Right lung (tissue), 5 donors: Measurements from ENCODE around the gene OTOGL. TPM values are rescaled to one million over a fixed set of nuclear protein-coding genes. Genes with fewer than 3 reads are reported as not detected.
"Not testable (repeated sequence)": the region's sequence is repeated elsewhere in the genome, so short reads cannot be mapped to it uniquely, and the experiment has no call there.

ENCODE experiments used
- DNase-seq, 2 donors: peaks; one replicate each; pipeline ENCODE4 v3.0.0-alpha.2; 2013
- polyA plus RNA-seq, 5 donors: library from polyadenylated mRNA; unstranded; fragments of 120-200 nt; gene quantifications; one replicate each; pipeline versions ENCODE4 v1.2.1 to v1.2.3, GENCODE V29; 2013; ENCODE audit warnings: inconsistent platforms in 1 of 5, low replicate concordance in 1 of 5; ENCODE audit not compliant: insufficient read length in 5 of 5, insufficient read depth in 1 of 5

Gene OTOGL
- polyA plus RNA-seq, 5 donors, result 0.37 to 0.62 (median 0.46) TPM

DNA sequence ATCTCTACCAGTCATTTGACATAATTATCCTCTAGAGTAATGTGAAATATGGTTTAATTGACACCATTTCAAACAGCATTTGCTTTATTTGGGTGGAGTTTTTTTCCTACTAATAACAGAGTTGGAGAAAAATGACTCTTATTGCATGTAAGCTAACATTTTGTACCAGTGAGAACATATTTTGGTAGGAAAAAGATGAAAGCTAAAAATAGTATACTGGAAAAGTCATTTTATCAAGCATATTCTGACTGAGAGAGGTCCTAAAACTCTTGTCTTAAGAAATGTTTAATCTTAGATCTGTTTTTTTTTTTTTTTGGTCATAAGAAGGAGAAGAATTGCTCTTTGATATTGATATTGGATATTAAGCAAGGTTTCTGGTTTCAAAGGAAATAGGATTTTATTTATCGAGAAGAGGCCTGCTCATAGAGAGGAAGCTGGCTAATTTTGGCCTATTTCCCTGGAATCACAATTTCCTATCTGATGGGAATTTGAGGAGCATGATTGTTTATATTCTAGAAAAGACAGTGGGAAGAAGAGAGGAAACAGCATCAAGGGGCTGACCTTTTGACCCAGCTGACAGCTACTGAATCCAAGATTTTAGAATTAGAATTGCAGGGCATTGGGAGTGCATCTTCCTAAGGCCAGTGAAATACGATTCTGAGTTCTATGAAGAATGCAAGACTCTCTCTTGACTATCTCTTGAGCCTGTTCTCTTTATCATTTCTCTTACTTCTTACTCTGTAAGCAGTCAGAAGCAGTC, 19.4 kb downstream of the OTOGL start:
- no peak for DNase-seq

DNA sequence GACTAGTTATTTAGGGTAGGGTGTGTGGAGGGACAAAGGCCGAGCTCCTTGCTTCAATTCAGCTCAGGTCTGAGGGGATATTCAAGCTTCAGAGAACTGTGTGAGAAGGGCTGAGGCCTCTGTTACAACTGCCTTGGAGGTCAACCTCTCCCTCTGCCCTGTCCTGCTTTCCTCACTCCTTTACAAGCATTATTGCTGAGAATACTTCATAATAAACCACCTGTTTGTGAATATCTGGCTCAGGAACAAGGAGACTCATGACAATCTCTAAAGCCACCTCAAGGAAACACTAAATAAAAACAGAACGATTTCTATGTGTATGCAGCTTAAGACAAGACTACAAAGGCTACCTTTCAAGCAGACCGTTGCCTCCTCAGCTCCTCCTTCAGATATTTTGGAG, 21.7 kb downstream of the OTOGL start:
- DNase-seq, result no peak

DNA sequence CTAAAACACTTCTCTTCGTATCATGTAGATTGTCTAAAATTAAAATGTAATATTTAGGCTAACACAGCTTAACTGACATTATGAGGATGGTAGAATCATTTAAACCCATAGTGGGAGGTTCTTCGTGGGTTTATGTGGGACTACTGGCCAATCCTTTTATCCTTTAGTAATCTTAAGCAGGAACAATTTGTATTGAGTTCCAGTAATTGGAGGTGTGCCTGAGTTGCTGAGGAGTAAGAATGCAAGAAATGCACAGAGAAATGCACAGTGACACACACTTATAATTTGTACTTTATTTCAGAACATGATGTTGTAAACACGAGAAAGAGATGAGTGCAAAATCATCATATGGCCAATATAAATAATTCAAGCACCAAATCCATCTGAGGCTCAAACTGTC, 22.3 kb downstream of the OTOGL start:
- DNase-seq, result no peak

DNA sequence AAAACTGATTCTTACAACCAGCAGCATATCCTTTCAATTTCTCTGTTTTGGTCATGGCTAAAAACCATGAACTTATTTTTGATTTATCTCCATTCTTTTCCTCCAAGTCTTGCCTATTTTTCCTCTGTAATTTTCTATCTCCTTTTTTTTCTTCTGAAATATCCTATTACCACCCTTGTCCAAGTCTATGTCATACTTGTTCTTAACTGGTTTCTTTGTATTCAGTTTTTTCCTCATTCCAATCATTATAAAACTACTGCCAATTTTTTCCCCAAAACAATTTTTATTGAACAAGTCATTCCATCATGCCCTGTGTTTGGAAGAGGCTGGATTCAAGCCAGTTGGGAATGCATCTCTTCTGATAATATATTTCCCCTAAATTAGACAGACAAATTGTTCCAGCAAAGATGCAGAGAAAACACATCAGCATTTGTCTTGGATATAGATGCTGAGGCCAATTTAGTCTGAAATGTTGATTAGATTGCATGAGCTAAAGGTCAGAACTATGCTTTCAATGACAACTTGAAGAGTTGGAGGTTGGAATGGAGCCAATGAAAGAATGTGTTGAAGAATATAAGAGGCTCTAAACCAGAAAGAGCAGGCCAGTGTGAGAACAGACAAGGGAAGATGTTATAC, 30.7 kb downstream of the OTOGL start:
- peak in 1 of 2 donors; percentile 13 for DNase-seq

DNA sequence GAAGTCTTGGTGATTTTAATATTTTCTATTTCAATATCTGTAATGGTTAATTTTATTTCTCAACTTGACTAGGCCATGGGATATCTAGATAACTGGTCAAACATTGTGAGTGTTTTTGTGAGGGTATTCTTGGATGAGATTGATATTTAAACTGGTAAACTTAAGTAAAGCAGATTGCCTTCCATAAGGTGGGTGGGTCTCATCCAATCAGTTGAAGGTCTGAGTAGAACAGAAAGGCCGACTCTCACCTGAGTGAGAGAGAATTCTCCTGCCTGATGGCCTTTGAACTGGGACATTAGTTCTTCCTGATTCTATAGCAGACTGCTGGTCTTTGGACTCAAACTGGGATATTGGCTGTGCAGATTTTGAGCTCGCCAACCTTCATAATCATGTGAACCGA, 36.3 kb downstream of the OTOGL start:
- no peak for DNase-seq

DNA sequence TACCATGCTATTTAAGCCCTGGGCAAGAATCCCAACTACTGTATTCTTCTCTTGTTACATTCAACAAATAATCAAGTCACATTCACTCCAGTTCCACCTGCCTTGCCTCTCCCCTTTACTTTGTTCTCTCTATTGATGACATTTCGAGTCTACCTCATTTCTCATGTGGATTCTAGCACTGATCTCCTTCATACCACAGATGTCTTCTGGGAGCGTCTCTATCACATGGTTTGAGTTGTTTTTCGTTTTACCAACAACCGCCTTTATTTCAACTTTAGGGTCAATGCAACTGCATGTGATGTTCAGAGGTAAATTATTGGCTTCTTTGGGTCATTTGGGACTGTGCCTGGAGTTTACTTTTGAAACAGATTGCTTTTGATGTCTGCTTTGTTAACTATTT, 40.7 kb downstream of the OTOGL start:
- DNase-seq, result no peak

DNA sequence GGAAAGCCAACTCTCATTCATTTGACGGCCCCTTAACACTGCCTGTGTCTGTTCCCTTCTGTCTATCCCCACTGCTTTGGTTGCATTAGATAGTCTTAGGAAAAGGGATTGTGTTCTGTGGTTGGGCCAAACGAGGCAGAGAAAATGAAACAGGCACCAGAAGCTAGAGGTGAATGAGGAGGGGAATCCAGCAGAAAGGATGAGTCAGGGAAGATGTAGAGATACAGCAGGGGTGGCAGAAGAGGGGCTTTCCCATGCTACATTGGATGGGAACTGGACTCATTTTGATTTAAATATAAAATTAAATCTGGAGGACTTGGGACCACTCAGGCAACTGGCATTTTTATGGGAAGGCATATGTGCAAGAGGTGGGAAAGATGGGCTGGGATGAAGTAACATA, 43.3 kb downstream of the OTOGL start:
- DNase-seq, result no peak

DNA sequence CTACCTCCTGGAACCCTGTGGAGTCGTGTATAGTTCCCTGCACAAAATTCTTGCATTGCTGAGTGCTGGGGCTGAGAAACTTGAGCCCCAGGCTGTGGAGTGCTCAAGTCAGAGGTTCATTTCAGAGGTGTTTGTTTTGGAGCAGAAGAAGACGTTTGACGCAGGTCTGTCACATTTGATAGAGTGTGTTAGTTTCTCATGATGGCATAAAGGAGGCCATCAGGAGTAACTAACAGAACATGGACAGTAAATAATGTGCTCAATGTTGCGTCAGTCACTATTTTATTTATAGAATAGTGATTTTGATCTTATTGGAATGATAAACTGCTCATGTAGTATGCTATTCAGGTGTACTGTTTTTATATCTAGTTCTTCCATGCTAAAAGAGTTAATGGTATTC, 44.2 kb downstream of the OTOGL start:
- no peak for DNase-seq

DNA sequence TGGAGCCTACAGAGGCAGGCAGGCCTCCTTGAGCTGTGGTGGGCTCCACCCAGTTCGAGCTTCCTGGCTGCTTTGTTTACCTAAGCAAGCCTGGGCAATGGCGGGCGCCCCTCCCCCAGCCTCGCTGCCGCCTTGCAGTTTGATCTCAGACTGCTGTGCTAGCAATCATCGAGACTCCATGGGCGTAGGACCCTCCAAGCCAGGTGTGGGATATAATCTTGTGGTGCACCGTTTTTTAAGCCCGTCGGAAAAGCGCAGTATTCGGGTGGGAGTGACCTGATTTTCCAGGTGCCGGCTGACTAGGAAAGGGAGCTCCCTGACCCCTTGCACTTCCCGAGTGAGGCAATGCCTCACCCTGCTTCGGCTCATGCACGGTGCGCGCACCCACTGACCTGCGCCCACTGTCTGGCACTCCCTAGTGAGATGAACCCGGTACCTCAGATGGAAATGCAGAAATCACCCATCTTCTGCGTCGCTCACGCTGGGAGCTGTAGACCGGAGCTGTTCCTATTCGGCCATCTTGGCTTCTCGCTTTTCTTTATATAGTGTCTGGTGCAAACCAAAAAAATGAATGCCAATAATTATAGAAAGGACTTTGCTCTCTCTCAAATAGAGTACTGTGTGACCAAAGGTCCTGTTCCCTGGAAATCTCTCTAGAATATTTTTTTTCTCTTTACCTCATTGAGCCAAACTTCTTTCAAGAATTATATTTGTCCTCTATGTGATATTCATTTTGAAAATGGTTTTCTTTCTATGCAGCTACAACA, 50.4 kb downstream of the OTOGL start:
- not testable (repeated sequence) for DNase-seq

DNA sequence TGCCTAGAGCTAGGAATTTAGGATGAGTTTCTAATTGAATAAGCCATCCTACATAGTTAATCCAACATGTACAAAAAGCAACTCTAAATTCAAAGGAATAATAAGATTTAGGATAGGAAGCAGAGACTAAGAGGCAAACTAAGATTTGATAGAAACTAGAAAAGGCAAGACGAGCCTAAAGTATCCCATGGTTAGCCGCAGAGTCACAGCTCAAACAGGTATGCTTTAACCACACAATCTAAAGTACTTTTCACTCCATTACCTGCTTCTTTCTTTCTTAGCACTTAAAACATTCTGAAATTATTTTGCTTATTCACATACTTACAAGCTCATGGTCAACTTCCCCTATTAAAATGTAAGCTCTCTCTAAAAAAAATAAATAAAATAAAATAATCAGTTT, 51.8 kb downstream of the OTOGL start:
- DNase-seq, result no peak

DNA sequence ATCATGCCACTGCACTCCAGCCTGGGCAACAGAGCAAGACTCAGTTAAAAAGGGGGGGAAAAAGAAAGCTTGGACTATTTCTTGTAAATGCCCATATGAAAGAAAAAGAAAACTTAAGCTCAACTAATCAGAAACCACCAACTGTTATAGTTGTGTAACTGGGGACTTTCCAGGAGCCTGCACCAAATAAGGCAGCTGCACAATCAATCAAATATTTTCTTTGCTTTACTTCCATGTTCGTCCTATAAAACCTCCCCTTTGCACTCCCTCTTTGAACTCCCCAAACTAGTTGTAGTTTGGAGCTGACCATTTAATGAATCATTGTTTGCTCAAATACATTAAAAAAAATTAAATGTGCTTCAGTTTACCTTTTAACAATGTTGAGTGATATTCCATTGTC, 54.9 kb downstream of the OTOGL start:
- no peak for DNase-seq

DNA sequence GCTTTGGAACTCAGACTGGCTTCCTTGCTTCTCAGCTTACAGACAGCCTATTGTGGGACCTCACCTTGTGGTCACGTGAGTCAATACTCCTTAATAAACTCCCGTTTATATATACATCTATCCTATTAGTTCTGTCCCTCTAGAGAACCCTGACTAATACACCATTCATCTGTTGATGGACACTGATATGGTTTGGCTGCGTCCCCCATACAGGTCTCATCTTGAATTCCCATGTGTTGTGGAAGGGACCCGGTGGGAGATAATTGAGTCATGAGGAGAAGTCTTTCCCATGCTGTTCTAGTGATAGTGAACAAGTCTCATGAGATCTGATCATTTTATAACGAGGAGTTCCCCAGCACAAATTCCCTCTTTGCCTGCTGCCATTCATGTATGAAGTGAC, 57.0 kb downstream of the OTOGL start:
- no peak for DNase-seq

DNA sequence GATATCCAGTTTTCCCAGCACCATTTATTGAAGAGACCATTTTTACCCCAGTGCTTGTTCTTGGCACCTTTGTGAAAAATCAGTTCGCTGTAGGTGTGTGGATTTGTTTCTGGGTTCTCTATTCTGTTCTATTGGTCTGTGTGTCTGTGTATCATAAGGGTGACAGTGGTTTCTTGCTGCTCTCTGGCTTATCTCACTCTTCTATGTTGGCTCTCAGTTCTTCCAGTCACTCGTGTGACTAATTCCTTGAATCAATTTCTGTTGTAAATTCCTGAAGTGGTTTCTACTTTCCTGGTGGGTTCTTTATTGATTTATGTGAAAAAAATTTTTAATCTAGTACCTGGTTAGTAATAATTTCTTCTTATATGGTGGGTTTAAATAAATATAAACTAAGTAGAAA, 58.3 kb downstream of the OTOGL start:
- no peak for DNase-seq

DNA sequence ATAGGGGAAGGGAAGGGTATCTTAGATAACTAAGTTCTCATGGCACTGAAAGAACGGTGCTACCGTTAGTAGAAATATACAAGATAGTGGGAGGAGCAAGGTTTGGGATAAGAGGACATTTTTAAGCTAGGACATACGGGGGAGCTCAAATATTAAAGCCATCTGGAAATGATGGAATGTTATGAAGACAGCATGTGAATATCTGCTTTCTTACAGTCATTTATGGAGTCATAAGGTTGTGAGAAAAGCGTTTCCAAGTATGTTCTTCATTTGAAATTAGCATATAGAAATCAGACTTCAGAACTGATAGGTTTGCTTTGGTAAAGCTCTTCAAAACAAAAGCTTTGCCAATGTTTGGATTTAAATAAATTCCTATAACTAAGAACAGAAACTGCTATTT, 62.3 kb downstream of the OTOGL start:
- no peak for DNase-seq

DNA sequence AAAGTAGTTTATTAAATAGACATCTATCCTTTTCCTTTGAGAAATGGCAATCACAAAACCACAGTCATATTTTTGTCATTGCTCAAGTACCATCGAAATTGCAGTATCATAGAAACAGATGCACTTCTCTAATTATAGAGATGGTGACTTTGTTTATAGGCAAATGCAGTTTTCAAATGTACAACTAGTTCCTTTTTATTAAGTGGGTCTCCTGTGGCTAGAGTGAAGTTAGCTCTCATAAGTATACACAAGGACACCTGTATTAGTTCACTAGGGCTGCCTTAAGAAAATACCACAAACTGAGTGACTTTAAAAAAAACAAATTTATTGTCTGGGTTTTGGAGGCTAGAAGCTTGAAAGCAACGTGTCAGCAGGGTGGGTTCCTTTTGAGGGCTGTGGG, 62.8 kb downstream of the OTOGL start:
- no peak for DNase-seq

DNA sequence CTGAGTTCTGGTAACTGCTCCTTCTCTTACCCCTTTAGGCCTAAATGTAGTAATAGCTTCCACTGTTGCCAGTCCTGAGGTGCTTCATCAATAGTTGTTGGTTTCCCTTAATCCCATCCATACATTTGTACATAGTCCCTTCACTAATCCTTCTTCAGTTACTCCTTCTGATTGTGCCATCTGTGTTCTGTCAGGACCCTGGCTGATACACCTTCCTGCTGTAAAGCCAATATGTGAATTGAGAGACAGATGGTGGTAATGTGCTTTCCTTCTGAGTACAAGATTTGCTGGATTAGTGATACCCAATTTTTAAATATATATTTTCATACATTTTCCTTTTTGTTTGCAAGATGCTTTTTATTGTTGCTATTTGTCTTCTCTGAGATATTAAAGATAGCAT, 66.4 kb downstream of the OTOGL start:
- DNase-seq, result no peak

DNA sequence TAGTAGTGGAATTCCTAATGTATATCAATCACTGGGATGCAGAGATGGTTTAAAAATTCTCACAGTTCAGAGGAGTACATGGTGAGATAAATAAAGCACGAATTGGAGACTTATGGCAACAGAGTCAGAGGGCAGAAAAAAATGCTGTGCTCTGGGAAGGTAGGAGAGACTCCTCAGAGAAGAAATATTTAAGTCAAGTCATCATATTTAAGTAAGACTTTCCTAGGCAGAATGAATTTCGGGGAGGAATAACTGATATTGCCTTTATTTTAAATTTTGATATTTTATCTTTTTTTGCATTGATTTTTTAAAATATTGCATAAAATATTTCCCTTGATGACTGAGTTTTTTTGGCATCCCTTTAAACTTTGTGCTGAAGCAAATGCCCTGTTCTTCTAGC, 67.4 kb downstream of the OTOGL start:
- no peak for DNase-seq

DNA sequence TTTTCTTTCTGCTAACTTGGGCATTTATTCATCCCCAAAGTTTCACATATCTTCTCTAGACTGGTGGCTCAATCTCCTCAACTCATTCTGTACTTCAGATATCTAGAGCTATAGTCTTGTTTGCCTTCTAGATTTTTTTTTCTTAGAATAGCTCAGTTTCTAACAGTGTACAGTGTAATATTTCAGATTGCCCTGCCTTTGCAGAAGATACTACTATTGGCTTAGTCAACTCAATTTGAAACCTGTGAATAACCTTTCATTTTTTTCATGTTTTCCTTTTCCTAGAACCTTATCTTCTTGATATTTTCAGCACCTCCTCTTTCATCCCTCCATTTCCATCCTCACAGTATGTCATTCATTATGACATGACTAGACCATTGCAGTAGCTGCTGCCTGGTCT, 69.6 kb downstream of the OTOGL start:
- no peak for DNase-seq

DNA sequence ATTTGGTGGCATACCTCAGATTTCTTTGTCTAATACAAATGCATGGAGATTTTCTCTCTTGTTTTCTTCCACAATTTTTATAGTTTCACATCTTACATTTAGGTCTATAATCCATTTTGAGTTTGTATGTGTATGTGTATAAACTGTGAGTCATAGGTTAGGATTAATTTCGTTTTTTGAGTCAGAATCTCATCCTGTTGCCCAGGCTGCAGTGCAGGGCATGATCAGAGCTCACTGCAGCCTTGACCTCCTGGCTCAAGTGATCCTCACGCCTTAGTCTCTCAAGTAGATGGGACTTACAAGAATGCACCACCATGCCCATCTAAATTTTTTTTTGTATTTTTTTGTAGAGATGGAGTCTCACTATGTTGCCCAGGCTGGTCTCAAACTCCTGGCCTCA, 71.6 kb downstream of the OTOGL start:
- no peak for DNase-seq

DNA sequence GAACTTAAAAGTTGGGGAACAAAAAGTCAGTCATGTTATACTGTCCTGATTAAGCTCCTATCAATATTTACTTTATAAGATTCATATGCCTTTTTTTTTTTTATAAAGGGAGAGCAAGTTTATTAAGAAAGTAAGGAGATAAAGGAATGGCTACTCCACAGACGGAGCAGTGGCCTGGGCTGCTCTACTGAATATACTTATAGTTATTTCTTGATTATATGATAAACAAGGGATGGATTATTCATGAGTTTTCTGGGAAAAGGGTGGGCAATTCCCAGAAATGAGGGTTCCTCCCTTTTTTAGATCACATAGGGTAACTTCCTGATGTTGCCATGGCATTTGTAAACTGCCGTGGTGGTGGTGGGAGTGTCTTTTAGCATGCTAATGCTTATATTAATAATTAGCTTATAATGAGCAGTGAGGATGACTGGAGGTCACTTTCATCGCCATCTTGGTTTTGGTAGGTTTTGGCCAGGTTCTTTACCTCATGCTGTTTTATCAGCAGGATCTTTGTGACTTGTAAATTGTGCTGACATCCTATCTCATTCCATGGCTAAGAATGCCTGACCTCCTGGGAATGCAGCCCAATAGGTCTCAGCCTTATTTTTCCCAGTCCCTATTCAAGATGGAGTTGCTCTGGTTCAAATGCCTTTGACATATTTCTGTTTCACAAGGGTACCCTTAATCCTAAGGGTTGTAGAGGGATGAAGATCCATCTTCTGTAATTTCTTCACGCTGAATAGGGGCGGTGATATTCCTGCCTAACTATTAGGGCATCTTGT, 73.9 kb downstream of the OTOGL start:
- no peak for DNase-seq

DNA sequence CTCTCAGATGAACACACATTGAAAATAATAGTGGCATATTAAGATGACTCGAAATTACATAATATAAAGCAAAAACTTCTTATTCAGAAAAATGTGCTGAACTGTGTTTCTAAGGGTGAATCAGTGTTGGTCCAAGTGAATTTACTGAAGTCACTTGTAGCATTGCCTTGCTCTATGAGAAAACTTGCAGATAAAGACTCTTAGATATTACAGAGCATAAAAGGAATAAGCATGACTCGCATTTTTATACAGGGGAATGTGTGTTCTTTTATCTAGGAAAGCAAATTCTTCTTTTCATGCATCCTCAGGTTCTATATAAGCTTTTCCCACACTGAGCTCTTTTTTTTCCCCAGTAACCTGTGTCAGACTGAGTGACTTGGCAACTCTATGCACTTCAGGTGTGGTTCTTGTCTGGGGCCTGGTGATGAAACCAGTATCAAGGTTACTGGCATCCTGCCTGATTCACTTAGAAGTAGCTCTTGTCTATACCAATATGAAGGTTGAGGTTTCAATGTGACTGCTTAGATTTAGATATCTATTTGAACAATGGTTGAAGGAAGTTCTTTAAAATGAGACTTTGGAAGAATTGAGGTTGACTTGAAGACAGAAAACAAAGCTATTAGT, 76.1 kb downstream of the OTOGL start:
- no peak for DNase-seq

DNA sequence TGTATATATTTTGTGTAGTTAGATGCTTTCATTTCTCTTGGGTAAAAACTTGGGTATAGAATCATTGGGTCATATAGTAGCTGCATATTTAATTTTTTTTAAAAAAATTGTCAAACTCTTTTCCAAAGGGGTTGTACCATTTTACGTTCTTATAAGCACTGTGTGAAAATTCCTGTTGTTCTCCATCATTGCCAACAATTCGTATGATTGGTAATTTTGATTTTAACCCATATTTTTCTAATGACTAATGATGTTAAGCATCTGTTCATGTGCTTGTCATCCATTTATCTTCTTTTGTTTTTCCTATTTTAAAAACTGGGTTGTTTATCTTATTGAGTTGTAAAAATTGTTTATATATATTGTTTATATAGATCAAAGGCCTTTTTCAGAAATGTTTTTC, 77.4 kb downstream of the OTOGL start:
- no peak for DNase-seq
